ENCODE measurements around the gene ERCC4. TPM values are rescaled to one million over a fixed set of nuclear protein-coding genes. Genes with fewer than 3 reads are reported as not detected.
A peak's percentile ranks its signal among the peaks of the same experiment; 100 is the strongest.

The ERCC4 gene
- total RNA-seq, 1 donor from 2014 or later, result 13.7 TPM

DNA sequence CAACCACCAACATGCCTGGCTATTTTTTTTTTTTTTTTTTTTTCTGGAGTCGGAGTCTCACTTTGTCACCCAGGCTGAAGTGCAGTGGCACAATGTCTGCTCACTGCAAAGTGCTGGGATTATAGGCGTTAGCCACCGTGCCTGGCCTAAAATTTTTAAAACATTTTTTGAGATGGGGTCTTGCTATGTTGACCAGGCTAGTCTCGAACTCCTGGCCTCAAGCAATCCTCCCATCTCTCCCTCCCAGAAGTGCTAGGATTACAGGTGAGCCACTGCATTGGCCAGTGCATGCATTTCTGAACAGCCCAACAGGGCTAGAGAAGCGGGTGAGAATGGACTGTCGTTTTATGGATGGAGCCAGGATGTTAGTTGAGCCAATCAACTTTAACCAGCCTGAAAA is 72.4 kb downstream of the ERCC4 start:
- no peak for DNase-seq (ENCODE audit: low read depth)

DNA sequence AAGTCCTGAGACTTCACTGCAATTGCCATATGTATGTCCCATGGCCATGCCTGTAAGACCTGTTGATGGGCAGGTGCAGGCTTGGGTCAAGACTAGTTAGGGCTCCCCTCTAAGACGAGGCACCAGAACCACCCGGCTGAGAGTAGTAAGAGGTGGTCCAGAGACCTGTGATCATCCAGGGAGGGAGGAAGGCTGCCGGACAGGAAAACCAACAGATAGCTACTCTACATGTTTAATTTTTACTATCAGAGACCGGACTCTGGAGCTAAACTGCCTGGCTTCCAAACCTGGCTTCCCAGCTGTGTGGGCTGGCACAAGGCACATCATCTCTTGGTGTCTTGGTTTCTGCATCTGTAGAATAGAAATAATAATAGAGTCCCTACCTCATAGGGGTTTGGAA is 73.0 kb downstream of the ERCC4 start:
- no peak for DNase-seq (ENCODE audit: low read depth)

DNA sequence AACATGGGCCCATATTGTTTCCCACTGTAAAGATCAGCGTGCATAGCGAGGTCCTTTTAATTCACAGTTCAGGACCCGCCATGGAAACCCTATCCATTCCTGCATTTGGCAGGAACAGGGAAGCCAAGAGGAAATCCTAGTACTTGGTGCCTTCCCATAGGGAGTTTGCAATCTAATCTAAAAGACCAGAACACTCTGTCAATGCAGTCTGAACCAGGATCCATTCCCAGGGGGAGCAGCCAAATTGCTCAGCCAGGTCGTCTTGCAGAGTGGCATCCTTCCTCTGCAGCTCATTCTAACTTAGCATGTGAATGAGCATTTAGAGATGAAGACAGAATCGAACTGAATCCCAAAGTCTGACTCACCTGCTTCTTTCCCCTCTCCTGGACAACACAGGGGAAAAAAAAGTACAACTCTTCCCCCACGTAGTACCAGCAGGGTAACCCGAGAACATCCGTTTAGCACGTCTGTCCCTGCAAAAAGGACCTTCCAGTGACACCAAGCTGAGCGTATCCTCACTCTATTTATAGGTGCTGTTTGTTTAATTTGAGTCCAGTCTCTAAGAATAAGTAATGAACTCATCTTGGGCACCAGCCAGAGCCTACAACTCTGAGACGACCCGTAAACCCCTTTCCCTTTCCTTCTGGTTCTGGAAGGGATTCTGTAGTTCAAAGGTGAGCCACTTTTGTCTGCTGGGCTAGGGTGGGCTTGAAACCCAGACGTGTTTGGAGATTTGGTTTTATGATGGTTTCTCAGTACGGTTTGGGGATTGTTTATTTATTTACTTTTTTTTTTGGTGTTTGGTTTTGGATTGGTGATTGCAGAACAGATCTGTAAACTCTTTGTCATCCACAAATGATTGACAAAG is 74.5 kb downstream of the ERCC4 start:
- DNase-seq (ENCODE audit: low read depth), result peak; percentile 76

DNA sequence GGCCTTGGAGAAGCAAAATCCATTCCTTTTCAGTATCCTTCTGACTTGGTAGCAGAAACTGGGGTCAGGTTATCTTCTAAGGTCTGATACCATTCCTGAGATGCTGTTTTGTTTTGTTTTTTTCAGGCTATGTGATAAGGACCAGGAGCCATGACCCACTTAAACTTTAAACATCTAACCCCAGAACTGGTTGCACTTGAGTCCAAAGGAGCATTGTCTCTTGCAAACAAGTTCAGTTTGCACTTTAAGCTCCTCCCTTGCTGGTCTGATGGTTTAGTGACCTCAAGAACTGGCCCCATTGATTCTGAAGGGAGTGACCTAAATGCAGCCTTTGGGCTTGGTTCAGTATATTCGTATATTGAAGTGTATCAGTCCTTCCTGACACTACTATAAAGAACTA is 75.2 kb downstream of the ERCC4 start:
- no peak for DNase-seq (ENCODE audit: low read depth)

DNA sequence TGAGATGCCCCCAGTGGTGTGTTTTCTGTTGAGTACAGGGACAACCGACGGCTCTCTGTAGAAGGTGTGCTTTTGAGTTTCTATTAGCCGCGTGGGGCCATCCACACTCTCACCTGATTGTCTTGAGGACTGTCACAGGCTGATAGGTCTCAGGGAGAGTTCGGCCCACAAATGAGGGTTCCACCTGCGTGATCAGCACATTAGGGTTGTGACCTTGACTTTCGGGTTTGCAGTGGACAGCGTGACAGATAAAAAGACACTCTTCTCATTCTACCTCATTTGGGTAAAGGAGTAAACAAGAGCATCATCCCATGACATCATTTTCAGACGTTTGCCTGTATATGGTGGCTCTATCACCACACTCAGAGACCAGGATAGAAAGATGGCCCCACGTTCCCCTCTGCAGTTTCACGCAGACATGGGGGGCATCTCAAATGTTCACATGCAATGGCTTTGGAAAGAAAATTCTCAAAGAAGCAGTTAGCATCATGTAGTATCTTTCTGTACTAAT is 76.9 kb downstream of the ERCC4 start:
- DNase-seq (ENCODE audit: low read depth), result no peak

DNA sequence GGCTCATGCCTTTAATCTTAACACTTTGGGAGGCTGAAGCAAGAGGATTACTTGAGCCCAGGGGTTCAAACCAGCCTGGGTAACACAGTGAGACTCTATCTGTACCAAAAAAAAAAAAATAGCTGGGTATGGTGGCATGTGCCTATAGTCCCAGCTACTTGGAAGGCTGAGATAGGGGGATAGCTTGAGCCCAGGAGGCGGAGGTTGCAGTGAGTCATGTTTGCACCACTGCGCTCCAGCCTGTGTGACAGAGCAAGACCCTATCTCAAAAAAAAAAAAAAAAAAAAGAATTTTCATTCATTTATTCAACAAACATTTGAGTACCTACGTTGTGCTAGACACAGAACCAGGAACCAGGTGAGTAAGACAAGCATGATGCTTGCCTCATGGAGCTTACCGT is 77.6 kb downstream of the ERCC4 start:
- DNase-seq (ENCODE audit: low read depth), result no peak

DNA sequence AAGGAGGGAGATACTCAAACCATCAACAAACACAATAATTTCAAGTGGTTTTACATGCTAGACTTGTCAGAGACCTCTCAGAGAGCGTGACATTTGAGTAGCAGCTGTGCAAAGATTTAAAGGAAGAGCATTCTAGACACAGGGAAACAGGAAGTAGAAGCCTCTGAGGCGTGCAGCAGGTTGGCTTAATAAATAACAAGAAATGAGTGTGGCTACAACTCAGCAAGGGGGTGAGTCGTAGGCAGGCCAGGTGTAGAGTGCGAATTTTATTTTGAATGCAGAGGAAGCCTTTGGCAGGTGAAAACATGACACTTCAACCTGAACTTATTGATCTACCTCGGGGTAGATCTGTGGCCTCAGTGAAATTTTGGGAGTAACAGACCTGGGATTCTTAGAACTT is 78.0 kb downstream of the ERCC4 start:
- peak; percentile 60 for DNase-seq (ENCODE audit: low read depth)

DNA sequence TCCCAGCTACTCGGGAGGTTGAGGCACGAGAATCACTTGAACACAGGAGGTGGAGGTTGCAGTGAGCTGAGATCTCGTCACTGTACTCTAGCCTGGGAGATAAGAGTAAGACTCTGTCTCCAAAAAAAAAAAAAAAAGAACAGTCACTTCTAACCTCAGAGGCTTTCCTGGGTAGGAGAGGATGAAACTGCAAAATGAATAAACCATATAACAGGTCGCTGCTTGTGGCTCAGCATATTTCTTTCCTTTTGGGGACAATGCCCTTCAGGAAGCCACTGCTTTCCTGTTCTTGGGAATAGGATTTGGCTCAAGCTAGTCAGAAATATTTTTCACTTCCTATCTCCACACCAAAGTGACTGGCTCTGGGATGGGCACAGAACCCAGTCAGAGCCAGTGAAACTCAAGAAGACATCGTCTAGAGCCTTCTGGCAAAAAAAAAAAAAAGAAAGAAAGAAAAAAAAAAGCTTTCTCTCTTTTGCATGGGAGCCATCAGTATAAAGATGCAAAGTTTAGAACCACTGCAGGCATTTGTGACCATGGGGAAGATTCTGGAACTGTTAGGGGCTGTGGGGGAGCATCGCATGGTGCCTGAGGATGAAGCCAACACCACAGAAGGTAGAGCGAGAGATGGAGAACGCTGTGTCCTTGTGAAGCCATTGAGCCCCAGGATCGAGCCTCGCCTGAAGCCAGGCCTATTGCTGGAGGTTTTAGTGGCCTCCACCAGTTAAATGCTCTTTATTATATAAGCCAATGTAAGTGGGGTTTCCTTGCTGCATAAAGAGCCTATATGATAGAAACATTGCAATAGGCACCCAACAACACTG is 79.3 kb downstream of the ERCC4 start:
- no peak for DNase-seq (ENCODE audit: low read depth)

DNA sequence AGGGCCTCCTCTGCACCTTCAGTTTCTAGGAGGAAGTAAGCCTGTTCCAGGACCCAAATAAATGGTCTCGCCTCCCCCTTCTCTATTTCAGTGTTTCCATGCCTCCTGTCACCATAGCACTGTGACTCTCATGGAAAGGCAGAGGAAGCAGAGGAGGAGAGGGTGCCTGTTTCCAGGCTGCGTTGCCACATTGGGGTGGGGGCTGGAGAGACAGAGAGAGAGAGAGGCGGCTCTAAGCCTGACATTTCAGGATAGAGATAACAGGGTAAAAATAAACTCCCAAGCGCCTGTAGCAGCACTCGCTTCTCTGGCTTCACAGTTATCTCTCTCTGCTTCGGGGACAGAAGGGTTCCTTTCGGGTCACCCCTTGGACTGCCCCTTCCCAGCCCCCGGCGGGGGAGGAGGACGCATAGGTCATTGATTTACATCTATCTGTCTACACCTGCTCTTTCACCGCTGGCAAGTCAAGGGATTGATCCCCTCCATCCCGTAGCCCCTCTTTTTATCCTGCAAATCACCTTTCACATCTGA is 80.0 kb downstream of the ERCC4 start:
- no peak for DNase-seq (ENCODE audit: low read depth)

DNA sequence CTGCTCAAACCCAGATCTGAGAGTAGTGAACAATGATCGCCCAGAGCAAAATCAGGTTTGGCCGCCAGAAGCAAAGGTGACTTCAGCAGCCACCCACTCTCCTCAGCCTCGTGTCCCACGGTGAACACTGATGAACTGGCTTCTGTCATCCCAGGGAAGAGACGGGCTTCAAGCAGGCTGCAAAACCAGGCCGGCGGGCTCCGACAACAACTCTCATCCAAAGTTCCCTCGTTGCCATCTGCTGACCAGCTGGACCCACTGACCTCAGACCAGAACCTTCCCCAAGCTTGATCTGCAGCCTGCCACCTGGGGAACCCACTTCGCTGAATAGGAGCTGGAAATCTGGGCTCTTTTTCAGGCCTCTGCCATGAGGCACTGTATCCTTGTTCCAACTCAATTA is 81.6 kb downstream of the ERCC4 start:
- DNase-seq (ENCODE audit: low read depth), result no peak

Other genes starting within 250 kb of the ERCC4 start
- gene MRTFB, start 151.2 kb downstream of the ERCC4 start, total RNA-seq, result 12.3 and 13.7 TPM in 2 replicates